BLaER1 (cell line): Measurements from ENCODE around the gene SEMA3C.

Source experiments
- H3K27ac ChIP-seq: shearing (Covaris generic); formaldehyde crosslinking; 2 replicates; pipeline ENCODE4 v1.8.1; 2022
- H3K27me3 ChIP-seq: shearing (Covaris generic); formaldehyde crosslinking; 2 replicates; pipeline ENCODE4 v1.8.1; 2022
- H3K36me3 ChIP-seq: shearing (Covaris generic); formaldehyde crosslinking; 2 replicates; pipeline ENCODE4 v1.8.1; 2022
- H3K4me1 ChIP-seq: shearing (Covaris generic); formaldehyde crosslinking; 2 replicates; pipeline ENCODE4 v1.8.1; 2022
- H3K4me2 ChIP-seq: shearing (Covaris generic); formaldehyde crosslinking; 2 replicates; pipeline ENCODE4 v1.8.1; 2022
- H3K4me3 ChIP-seq: shearing (Covaris generic); formaldehyde crosslinking; 2 replicates; pipeline ENCODE4 v1.8.1; 2022
- H3K9ac ChIP-seq: shearing (Covaris generic); formaldehyde crosslinking; 2 replicates; pipeline ENCODE4 v1.8.1; 2022
- H3K9me3 ChIP-seq: shearing (Covaris generic); formaldehyde crosslinking; 2 replicates; pipeline ENCODE4 v1.8.1; 2022
- H4K20me1 ChIP-seq: shearing (Covaris generic); formaldehyde crosslinking; 2 replicates; pipeline ENCODE4 v1.8.1; 2022
- Cebpa-rat ChIP-seq: shearing (Covaris generic); IDR thresholded peaks from 2 replicates; pipeline ENCODE4 v1.8.1; 2022

Gene SEMA3C

GRCh38 chr7:80841423-80841955 lies 77.4 kb downstream of the SEMA3C start:
- H3K4me1 ChIP-seq = no peaks in the 10 kb centered on the region
- H4K20me1 ChIP-seq = no peaks in the 10 kb centered on the region
- H3K9me3 ChIP-seq = no peaks in the 10 kb centered on the region
- no peaks in the 10 kb centered on the region for H3K36me3 ChIP-seq
- no peaks in the 10 kb centered on the region for H3K27me3 ChIP-seq
- no peak overlapping the region for H3K4me2 ChIP-seq
- no peak overlapping the region for H3K4me3 ChIP-seq
- no peak overlapping the region for H3K27ac ChIP-seq
- TF ChIP-seq Cebpa-rat = no peak
- no peak overlapping the region for H3K9ac ChIP-seq

DNA sequence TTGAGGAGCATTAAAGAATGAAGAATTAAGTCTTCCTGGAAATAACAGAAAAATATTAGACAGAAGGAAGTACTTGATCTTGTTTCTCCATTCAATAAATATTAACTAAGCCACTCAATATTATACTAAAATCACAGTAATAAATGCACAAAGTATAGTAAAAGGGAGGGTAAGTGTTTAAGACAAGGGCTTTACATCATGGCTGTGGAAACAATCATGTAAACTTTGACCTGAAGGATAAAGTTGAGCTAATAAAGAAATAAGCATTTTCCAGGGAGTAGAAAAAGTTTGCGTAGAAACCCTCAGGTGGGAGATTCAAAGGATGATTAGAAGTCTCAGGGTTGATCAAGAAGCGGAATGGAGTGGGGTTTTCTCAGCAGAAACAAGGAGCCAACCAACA lies 78.2 kb downstream of the SEMA3C start:
- Histone ChIP-seq H3K27ac (no peak overlapping the region), H3K36me3 (no peaks in the 10 kb centered on the region), H3K4me3 (no peak overlapping the region), H3K4me1 (no peaks in the 10 kb centered on the region), H3K27me3 (no peaks in the 10 kb centered on the region), H4K20me1 (no peaks in the 10 kb centered on the region), H3K4me2 (no peak overlapping the region), H3K9me3 (no peaks in the 10 kb centered on the region), H3K9ac (no peak overlapping the region)
- no peak for TF ChIP-seq Cebpa-rat

GRCh38 chr7:80839855-80840254 lies 79.0 kb downstream of the SEMA3C start:
- Histone ChIP-seq H3K4me3 (no peak overlapping the region), H3K4me2 (no peak overlapping the region), H3K9me3 (no peaks in the 10 kb centered on the region), H3K4me1 (no peaks in the 10 kb centered on the region), H3K9ac (no peak overlapping the region), H4K20me1 (no peaks in the 10 kb centered on the region), H3K27me3 (no peaks in the 10 kb centered on the region), H3K36me3 (no peaks in the 10 kb centered on the region), H3K27ac (no peak overlapping the region)
- TF ChIP-seq Cebpa-rat = no peak

DNA sequence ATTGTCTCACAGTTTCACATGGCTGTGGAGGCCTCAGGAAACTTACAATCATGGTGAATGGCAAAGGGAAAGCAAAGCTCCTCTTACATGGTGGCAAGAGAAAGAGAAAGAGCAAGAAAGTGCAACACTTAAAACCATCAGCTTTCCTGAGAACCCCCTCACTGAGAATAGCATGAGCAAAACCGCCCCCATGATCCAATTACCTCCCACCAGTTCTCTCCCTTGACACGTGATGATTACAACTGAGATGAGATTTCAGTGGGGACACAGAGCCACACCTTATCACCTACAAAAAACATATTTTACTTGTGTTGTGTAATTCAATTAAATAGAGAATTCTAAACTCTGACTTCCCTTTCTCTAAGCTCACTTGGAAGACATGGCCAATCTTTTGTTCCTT lies 80.2 kb downstream of the SEMA3C start:
- TF ChIP-seq Cebpa-rat = no peak
- H3K27me3 ChIP-seq = no peaks in the 10 kb centered on the region
- H3K9ac ChIP-seq = no peak overlapping the region
- H3K36me3 ChIP-seq = no peaks in the 10 kb centered on the region
- H4K20me1 ChIP-seq = no peaks in the 10 kb centered on the region
- H3K4me3 ChIP-seq = no peak overlapping the region
- H3K27ac ChIP-seq = no peak overlapping the region
- H3K4me2 ChIP-seq = no peak overlapping the region
- H3K4me1 ChIP-seq = no peaks in the 10 kb centered on the region
- H3K9me3 ChIP-seq = no peaks in the 10 kb centered on the region

DNA sequence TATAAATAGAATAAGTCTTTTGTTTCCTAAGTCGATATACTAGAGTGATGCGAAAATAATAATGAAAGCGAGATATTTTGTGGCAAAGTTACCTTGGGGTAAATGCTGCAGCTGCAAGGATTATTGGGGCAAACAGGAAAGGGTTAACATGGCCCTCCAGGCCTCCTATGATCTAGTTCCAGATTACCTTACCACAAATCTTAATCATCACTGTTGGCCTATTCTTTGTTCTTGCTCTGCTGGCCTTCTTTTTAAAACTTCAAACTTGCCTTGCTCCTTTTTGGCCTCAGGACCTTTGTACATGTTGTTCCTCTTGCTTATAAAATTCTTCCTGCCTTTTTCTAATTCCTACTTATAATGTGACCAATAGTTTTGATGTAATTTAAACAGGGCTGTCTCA lies 81.5 kb downstream of the SEMA3C start:
- TF ChIP-seq Cebpa-rat = no peak
- H3K4me3 ChIP-seq = no peak overlapping the region
- no peaks in the 10 kb centered on the region for H4K20me1 ChIP-seq
- H3K4me2 ChIP-seq = no peak overlapping the region
- H3K27me3 ChIP-seq = no peaks in the 10 kb centered on the region
- H3K27ac ChIP-seq = no peak overlapping the region
- no peak overlapping the region for H3K9ac ChIP-seq
- no peaks in the 10 kb centered on the region for H3K36me3 ChIP-seq
- no peaks in the 10 kb centered on the region for H3K4me1 ChIP-seq
- no peaks in the 10 kb centered on the region for H3K9me3 ChIP-seq

GRCh38 chr7:80835251-80835650 lies 83.6 kb downstream of the SEMA3C start:
- no peaks in the 10 kb centered on the region for H3K27me3 ChIP-seq
- H3K27ac ChIP-seq = no peak overlapping the region
- TF ChIP-seq Cebpa-rat = no peak
- no peaks in the 10 kb centered on the region for H4K20me1 ChIP-seq
- H3K4me3 ChIP-seq = no peak overlapping the region
- no peaks in the 10 kb centered on the region for H3K36me3 ChIP-seq
- no peak overlapping the region for H3K9ac ChIP-seq
- no peak overlapping the region for H3K4me2 ChIP-seq
- no peaks in the 10 kb centered on the region for H3K4me1 ChIP-seq
- H3K9me3 ChIP-seq = no peaks in the 10 kb centered on the region

GRCh38 chr7:80833289-80834268 lies 85.3 kb downstream of the SEMA3C start:
- H3K4me3 ChIP-seq = no peak overlapping the region
- H3K4me1 ChIP-seq = no peaks in the 10 kb centered on the region
- H3K9ac ChIP-seq = no peak overlapping the region
- no peaks in the 10 kb centered on the region for H3K9me3 ChIP-seq
- TF ChIP-seq Cebpa-rat = no peak
- no peaks in the 10 kb centered on the region for H3K27me3 ChIP-seq
- H4K20me1 ChIP-seq = no peaks in the 10 kb centered on the region
- H3K27ac ChIP-seq = no peak overlapping the region
- no peaks in the 10 kb centered on the region for H3K36me3 ChIP-seq
- H3K4me2 ChIP-seq = no peak overlapping the region

DNA sequence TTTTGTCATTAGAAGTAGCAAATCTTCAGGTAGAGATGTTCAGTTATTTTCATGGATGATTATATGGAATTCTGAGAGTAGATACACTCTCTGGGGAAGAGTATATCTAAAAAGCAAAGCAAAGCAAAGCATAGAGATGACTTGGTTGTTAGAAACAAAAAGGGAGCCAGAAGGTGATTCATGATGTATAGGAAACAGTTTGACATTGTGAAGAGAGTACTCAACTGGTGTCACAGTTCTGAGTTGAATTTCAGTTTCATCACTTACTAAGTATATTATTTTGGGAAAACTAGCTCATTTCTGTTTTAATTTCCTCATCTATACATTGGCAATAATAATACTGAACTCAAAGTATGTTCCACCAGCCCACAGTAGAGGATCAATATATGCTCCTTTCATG lies 86.8 kb downstream of the SEMA3C start:
- H3K9me3 ChIP-seq = no peaks in the 10 kb centered on the region
- H4K20me1 ChIP-seq = no peaks in the 10 kb centered on the region
- H3K36me3 ChIP-seq = no peaks in the 10 kb centered on the region
- TF ChIP-seq Cebpa-rat = no peak
- no peaks in the 10 kb centered on the region for H3K4me1 ChIP-seq
- H3K4me3 ChIP-seq = no peak overlapping the region
- H3K27ac ChIP-seq = no peak overlapping the region
- no peak overlapping the region for H3K9ac ChIP-seq
- no peak overlapping the region for H3K4me2 ChIP-seq
- H3K27me3 ChIP-seq = no peaks in the 10 kb centered on the region

- H3K9me3 ChIP-seq = no peaks in the 10 kb centered on the region
- H3K4me2 ChIP-seq = no peak overlapping the region
- no peak overlapping the region for H3K4me3 ChIP-seq
- no peaks in the 10 kb centered on the region for H3K4me1 ChIP-seq
- no peak overlapping the region for H3K9ac ChIP-seq
- no peak overlapping the region for H3K27ac ChIP-seq
- H3K27me3 ChIP-seq = no peaks in the 10 kb centered on the region
- no peaks in the 10 kb centered on the region for H3K36me3 ChIP-seq
- H4K20me1 ChIP-seq = no peaks in the 10 kb centered on the region
- TF ChIP-seq Cebpa-rat = no peak
Measured at GRCh38 chr7:80830584-80831285, 88.1 kb downstream of the SEMA3C start.

- H3K9ac ChIP-seq = no peak overlapping the region
- no peaks in the 10 kb centered on the region for H3K4me1 ChIP-seq
- no peak overlapping the region for H3K4me2 ChIP-seq
- TF ChIP-seq Cebpa-rat = no peak
- no peaks in the 10 kb centered on the region for H4K20me1 ChIP-seq
- H3K4me3 ChIP-seq = no peak overlapping the region
- no peak overlapping the region for H3K27ac ChIP-seq
- no peaks in the 10 kb centered on the region for H3K27me3 ChIP-seq
- no peaks in the 10 kb centered on the region for H3K9me3 ChIP-seq
- H3K36me3 ChIP-seq = no peaks in the 10 kb centered on the region
Measured at GRCh38 chr7:80830010-80830409, 88.8 kb downstream of the SEMA3C start.
